ENCODE measurements around the gene NID1. TPM values are rescaled to one million over a fixed set of nuclear protein-coding genes. Genes with fewer than 3 reads are reported as not detected.

The NID1 gene
- total RNA-seq, 4 donors from 2014 or later, result 180 to 391 (median 250) TPM

DNA sequence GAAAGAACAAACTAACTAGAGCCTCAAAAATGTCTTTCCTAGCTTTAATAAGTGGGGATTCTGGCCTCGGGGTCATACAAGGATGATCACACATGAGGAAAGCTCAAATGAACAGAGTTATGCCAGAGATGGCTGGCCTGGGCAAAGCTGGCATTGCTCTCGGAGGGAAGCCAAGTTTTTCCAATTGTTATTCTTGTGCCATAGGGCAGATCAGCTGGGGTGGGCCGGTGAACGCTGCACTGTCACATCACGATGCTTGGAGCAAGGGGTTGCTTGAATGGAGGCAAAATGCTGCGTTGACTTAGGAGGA is 122.3 kb downstream of the NID1 start:
- TF ChIP-seq, protein P1, sequence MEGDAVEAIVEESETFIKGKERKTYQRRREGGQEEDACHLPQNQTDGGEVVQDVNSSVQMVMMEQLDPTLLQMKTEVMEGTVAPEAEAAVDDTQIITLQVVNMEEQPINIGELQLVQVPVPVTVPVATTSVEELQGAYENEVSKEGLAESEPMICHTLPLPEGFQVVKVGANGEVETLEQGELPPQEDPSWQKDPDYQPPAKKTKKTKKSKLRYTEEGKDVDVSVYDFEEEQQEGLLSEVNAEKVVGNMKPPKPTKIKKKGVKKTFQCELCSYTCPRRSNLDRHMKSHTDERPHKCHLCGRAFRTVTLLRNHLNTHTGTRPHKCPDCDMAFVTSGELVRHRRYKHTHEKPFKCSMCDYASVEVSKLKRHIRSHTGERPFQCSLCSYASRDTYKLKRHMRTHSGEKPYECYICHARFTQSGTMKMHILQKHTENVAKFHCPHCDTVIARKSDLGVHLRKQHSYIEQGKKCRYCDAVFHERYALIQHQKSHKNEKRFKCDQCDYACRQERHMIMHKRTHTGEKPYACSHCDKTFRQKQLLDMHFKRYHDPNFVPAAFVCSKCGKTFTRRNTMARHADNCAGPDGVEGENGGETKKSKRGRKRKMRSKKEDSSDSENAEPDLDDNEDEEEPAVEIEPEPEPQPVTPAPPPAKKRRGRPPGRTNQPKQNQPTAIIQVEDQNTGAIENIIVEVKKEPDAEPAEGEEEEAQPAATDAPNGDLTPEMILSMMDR (IDR thresholded peaks at IDR 0.05; ENCODE audit: low read depth), result no peak

- TF ChIP-seq, protein P1 (IDR thresholded peaks at IDR 0.05; ENCODE audit: low read depth), result no peak
Observed at GRCh38 chr1:235941876-235942624, 122.8 kb downstream of the NID1 start.

- TF ChIP-seq, protein P1 (IDR thresholded peaks at IDR 0.05; ENCODE audit: low read depth), result no peak
Observed at GRCh38 chr1:235940285-235940684, 124.6 kb downstream of the NID1 start.

- TF ChIP-seq, protein P1 (IDR thresholded peaks at IDR 0.05; ENCODE audit: low read depth), result no peak
Observed at GRCh38 chr1:235939480-235939775, 125.5 kb downstream of the NID1 start.

DNA sequence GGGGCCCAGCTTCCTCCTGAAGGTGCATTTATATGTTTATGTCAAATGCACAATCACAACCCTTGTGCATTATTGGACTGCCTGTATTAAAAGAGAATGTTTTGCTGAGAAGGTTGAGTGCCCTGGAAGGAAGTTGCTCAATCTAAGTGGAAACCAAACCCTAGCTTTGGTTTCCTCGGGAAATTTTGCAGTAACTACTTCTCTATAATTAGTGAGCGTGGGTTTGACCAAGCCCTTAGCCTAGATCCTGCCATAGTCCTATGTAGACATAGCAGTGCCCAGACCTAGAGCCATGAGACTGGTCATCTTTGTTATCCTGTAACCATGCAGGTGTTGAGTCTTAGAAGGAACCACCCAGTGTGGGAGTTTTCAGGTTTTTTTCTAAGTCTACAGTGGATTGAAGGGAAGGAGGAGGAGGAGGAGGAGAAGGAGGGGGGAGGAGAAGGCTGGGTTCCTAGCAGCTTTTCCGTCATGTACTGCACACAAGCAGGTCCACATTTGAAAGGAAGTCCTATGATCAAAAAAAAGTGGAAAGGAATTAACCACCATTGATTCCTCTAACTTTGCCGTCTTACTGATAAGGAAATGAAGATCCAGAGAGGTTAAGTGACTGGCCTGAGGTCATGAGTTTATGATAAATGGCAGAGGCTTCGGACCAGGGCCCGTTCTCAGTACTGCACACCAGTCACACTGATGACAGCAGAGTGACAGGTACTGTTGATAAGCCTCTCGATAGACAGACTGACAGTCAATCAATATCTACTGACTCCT is 126.0 kb downstream of the NID1 start:
- TF ChIP-seq, protein P1 (IDR thresholded peaks at IDR 0.05; ENCODE audit: low read depth), result no peak

DNA sequence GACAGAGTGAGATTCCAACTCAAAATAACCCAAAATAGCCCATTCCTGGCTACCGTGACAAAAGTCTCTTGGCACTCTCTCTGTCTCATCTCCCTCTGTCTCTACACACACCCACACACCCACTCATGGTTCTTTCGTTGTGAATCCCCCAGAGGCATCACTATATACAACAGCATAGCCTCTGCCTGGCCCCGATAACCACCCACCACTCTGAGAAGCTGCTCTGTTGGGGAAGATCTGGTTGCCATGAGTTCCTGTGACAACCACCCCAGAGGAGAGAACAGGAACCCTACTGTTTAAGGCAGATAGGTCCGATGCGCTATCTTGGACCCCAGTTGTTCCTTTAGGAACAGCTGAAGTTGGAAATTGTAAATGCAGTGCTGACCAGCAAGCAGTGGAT is 127.8 kb downstream of the NID1 start:
- TF ChIP-seq, protein P1 (IDR thresholded peaks at IDR 0.05; ENCODE audit: low read depth), result no peak

Data from subcutaneous adipose tissue (tissue), 4 donors.